ENCODE data around the gene LGI1.
A peak's percentile ranks its signal among the peaks of the same experiment; 100 is the strongest.

LGI1 gene

DNA sequence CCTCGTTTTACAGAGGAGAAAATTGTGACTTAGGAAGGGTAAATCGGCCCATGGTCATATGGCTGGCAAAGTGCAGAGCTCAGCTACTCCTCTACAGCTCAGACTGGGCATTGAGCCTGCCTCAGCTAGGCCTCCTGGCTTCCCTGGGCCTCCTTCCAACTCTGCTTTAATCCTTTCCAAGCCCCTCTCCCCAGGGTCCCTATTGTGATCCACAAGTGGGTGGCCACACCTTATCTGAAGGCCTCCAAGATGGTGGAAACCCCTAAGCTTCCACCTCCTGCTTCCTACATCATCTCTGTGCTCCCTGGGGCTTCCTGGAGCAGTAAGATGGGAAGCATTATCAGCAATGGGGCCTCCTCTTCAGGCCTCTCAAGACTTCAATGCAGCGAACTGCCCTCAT is 3.0 kb upstream of the LGI1 start:
- no peak overlapping the region for H3K27ac ChIP-seq
- TF ChIP-seq, protein P1, sequence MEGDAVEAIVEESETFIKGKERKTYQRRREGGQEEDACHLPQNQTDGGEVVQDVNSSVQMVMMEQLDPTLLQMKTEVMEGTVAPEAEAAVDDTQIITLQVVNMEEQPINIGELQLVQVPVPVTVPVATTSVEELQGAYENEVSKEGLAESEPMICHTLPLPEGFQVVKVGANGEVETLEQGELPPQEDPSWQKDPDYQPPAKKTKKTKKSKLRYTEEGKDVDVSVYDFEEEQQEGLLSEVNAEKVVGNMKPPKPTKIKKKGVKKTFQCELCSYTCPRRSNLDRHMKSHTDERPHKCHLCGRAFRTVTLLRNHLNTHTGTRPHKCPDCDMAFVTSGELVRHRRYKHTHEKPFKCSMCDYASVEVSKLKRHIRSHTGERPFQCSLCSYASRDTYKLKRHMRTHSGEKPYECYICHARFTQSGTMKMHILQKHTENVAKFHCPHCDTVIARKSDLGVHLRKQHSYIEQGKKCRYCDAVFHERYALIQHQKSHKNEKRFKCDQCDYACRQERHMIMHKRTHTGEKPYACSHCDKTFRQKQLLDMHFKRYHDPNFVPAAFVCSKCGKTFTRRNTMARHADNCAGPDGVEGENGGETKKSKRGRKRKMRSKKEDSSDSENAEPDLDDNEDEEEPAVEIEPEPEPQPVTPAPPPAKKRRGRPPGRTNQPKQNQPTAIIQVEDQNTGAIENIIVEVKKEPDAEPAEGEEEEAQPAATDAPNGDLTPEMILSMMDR (IDR thresholded peaks at IDR 0.05) = no peak
- TF ChIP-seq ZFX (IDR thresholded peaks at IDR 0.05; ENCODE audit: borderline replicate concordance) = no peak

GRCh38 chr10:93755443-93756116 is 2.2 kb upstream of the LGI1 start:
- no peak overlapping the region for H3K27ac ChIP-seq
- no peak for TF ChIP-seq ZFX (IDR thresholded peaks at IDR 0.05; ENCODE audit: borderline replicate concordance)
- TF ChIP-seq, protein P1 (IDR thresholded peaks at IDR 0.05) = no peak

- H3K27ac ChIP-seq = no peak overlapping the region
- TF ChIP-seq, protein P1 (IDR thresholded peaks at IDR 0.05) = no peak
- TF ChIP-seq ZFX (IDR thresholded peaks at IDR 0.05; ENCODE audit: borderline replicate concordance) = no peak
Observed at GRCh38 chr10:93756118-93756517, 1.6 kb upstream of the LGI1 start.

DNA sequence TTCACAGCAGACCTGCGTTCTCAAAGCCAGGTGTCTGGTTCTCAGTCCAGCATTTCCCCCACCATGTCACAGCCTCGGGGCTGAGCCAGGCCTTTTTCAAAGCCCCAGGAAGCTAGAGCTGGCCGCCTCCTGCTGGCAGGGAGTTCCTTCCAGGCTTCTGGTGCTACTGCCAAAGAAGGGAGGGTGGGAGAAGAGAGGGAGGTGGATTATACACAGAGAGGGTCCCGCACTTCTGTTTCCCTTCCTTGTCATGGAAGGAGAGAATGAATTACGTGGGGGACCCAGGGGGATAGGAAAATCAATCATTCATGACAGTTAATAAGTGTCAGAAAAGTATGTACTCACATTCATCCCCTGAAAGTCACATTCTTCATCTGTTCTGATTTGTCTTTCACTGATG is 600 bp upstream of the LGI1 start:
- TF ChIP-seq, protein P1 (IDR thresholded peaks at IDR 0.05) = 0 out of 2 replicates have a peak, but pooled peaks have one; percentile 7
- TF ChIP-seq ZFX (IDR thresholded peaks at IDR 0.05; ENCODE audit: borderline replicate concordance) = no peak
- H3K27ac ChIP-seq = no peak overlapping the region

DNA sequence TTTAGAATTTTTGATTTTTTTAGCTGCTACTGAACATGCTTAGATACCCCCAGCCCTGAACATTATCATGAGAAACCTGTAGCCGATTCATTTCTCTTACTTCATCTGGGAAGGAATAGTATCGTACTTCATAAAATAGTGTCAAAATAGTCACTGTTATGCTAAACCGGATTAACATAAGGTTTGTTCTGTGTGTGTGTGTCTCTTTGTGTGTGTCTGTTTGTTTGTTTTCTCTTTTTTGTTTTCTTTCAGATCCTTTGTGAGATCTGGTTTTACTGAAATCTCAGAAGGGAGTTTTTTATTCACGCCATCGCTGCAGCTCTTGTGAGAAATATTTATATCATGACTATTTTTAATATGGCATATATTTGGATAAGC is 761 bp downstream of the LGI1 start:
- TF ChIP-seq, protein P1 (IDR thresholded peaks at IDR 0.05) = no peak
- no peak for TF ChIP-seq ZFX (IDR thresholded peaks at IDR 0.05; ENCODE audit: borderline replicate concordance)
- no peak overlapping the region for H3K27ac ChIP-seq

GRCh38 chr10:93758891-93759410 is 1.2 kb downstream of the LGI1 start:
- TF ChIP-seq ZFX (IDR thresholded peaks at IDR 0.05; ENCODE audit: borderline replicate concordance) = no peak
- TF ChIP-seq, protein P1 (IDR thresholded peaks at IDR 0.05) = no peak
- H3K27ac ChIP-seq = no peak overlapping the region

GRCh38 chr10:93760490-93760889 is 2.8 kb downstream of the LGI1 start:
- no peak overlapping the region for H3K27ac ChIP-seq
- TF ChIP-seq ZFX (IDR thresholded peaks at IDR 0.05; ENCODE audit: borderline replicate concordance) = no peak
